Parathyroid adenoma (tissue), 2 donors: ENCODE measurements around the gene HTD2.

ENCODE experiments used
- H2AFZ ChIP-seq: fragments of 300-600 bp; sonication (generic); one replicate; pipeline ENCODE4 v1.7.0; 2017; ENCODE audit warnings: antibody characterized with exemption, mild to moderate bottlenecking
- H3K27ac ChIP-seq: fragments of 300-600 bp; sonication (generic); one replicate; pipeline ENCODE4 v1.7.0; 2017
- H3K27me3 ChIP-seq: fragments of 300-600 bp; sonication (generic); one replicate; pipeline ENCODE4 v1.7.0; 2017; ENCODE audit warnings: low read length; ENCODE audit not compliant: control insufficient read depth, insufficient read depth
- H3K36me3 ChIP-seq: fragments of 300-600 bp; sonication (generic); one replicate; pipeline ENCODE4 v1.7.0; 2017; ENCODE audit warnings: low read length; ENCODE audit not compliant: control insufficient read depth, insufficient read depth
- H3K4me1 ChIP-seq: fragments of 300-600 bp; sonication (generic); one replicate; pipeline ENCODE4 v1.7.0; 2017; ENCODE audit warnings: control low read depth
- H3K4me2 ChIP-seq: fragments of 300-600 bp; sonication (generic); one replicate; pipeline ENCODE4 v1.7.0; 2017; ENCODE audit warnings: low read length
- H3K4me3 ChIP-seq: fragments of 300-600 bp; sonication (generic); one replicate; pipeline ENCODE4 v1.7.0; 2017; ENCODE audit warnings: low read depth, low read length
- H3K79me2 ChIP-seq: fragments of 300-600 bp; sonication (generic); one replicate; pipeline ENCODE4 v1.7.0; 2017; ENCODE audit warnings: control low read depth
- H3K9ac ChIP-seq: fragments of 300-600 bp; sonication (generic); one replicate; pipeline ENCODE4 v1.7.0; 2017; ENCODE audit warnings: mild to moderate bottlenecking
- H3K9me3 ChIP-seq: fragments of 300-600 bp; sonication (generic); one replicate; pipeline ENCODE4 v1.7.0; 2017; ENCODE audit warnings: low read length; ENCODE audit not compliant: control insufficient read depth
- CTCF ChIP-seq: fragments of 300-600 bp; sonication (generic); IDR thresholded peaks from one replicate; pipeline ENCODE4 v1.7.0; 2017; ENCODE audit warnings: antibody characterized with exemption, mild to moderate bottlenecking
- donor health status: primary hyperparathyroidism.

HTD2 gene

GRCh38 chr3:58347984-58348383, 41.7 kb downstream of the HTD2 start:
- no peak overlapping the region for H2AFZ ChIP-seq
- H3K27me3 ChIP-seq = no peaks in the 10 kb centered on the region
- no peak overlapping the region for H3K27ac ChIP-seq
- no peak for TF ChIP-seq CTCF
- H3K79me2 ChIP-seq = peaks cover 35% of the 10 kb centered on the region
- no peaks in the 10 kb centered on the region for H3K9me3 ChIP-seq
- peaks cover 41% of the 10 kb centered on the region for H3K4me1 ChIP-seq
- H3K4me3 ChIP-seq = no peak overlapping the region
- H3K4me2 ChIP-seq = no peak overlapping the region
- no peaks in the 10 kb centered on the region for H3K36me3 ChIP-seq
- H3K9ac ChIP-seq = no peak overlapping the region

- Histone ChIP-seq H3K9me3 (no peaks in the 10 kb centered on the region), H3K4me3 (peak overlapping the region; percentile 13), H3K4me1 (peaks cover 40% of the 10 kb centered on the region), H3K27me3 (no peaks in the 10 kb centered on the region), H3K27ac (peak overlapping the region; percentile 92), H2AFZ (peak overlapping the region; percentile 4), H3K9ac (no peak overlapping the region), H3K4me2 (peak overlapping the region; percentile 46), H3K79me2 (peaks cover 33% of the 10 kb centered on the region), H3K36me3 (no peaks in the 10 kb centered on the region)
- peak; percentile 7 for TF ChIP-seq CTCF
Observed at GRCh38 chr3:58349792-58350626, 43.7 kb downstream of the HTD2 start.

- H3K9ac ChIP-seq = no peak overlapping the region
- no peaks in the 10 kb centered on the region for H3K9me3 ChIP-seq
- TF ChIP-seq CTCF = no peak
- peak overlapping the region; percentile 13 for H3K4me3 ChIP-seq
- peak overlapping the region; percentile 46 for H3K4me2 ChIP-seq
- no peaks in the 10 kb centered on the region for H3K36me3 ChIP-seq
- peaks cover 39% of the 10 kb centered on the region for H3K79me2 ChIP-seq
- no peaks in the 10 kb centered on the region for H3K27me3 ChIP-seq
- H3K27ac ChIP-seq = peak overlapping the region; percentile 92
- H2AFZ ChIP-seq = peak overlapping the region; percentile 4
- H3K4me1 ChIP-seq = peaks cover 40% of the 10 kb centered on the region
Observed at GRCh38 chr3:58350627-58351013, 44.3 kb downstream of the HTD2 start.

GRCh38 chr3:58351920-58352319, 45.6 kb downstream of the HTD2 start:
- Histone ChIP-seq H3K27ac (peak overlapping the region; percentile 92), H3K4me3 (no peak overlapping the region), H3K36me3 (no peaks in the 10 kb centered on the region), H3K9ac (no peak overlapping the region), H3K4me1 (peaks cover 44% of the 10 kb centered on the region), H3K79me2 (peaks cover 45% of the 10 kb centered on the region), H3K27me3 (no peaks in the 10 kb centered on the region), H3K9me3 (no peaks in the 10 kb centered on the region), H3K4me2 (peak overlapping the region; percentile 48), H2AFZ (peak overlapping the region; percentile 59)
- peak; percentile 38 for TF ChIP-seq CTCF

- no peak for TF ChIP-seq CTCF
- Histone ChIP-seq H2AFZ (no peak overlapping the region), H3K9ac (no peak overlapping the region), H3K27me3 (no peaks in the 10 kb centered on the region), H3K9me3 (no peaks in the 10 kb centered on the region), H3K4me1 (peaks cover 42% of the 10 kb centered on the region), H3K4me2 (no peak overlapping the region), H3K79me2 (peaks cover 43% of the 10 kb centered on the region), H3K36me3 (no peaks in the 10 kb centered on the region), H3K27ac (peak overlapping the region; percentile 92), H3K4me3 (no peak overlapping the region)
Observed at GRCh38 chr3:58352626-58353025, 46.3 kb downstream of the HTD2 start.
